ENCODE results near the gene VSIR.

- TF ChIP-seq, protein P1, sequence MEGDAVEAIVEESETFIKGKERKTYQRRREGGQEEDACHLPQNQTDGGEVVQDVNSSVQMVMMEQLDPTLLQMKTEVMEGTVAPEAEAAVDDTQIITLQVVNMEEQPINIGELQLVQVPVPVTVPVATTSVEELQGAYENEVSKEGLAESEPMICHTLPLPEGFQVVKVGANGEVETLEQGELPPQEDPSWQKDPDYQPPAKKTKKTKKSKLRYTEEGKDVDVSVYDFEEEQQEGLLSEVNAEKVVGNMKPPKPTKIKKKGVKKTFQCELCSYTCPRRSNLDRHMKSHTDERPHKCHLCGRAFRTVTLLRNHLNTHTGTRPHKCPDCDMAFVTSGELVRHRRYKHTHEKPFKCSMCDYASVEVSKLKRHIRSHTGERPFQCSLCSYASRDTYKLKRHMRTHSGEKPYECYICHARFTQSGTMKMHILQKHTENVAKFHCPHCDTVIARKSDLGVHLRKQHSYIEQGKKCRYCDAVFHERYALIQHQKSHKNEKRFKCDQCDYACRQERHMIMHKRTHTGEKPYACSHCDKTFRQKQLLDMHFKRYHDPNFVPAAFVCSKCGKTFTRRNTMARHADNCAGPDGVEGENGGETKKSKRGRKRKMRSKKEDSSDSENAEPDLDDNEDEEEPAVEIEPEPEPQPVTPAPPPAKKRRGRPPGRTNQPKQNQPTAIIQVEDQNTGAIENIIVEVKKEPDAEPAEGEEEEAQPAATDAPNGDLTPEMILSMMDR (IDR thresholded peaks at IDR 0.05; ENCODE audit: low read depth, low read length): no peak
- TF ChIP-seq EZH2phosphoT487 (IDR thresholded peaks at IDR 0.05; ENCODE audit: low read depth): no peak
These were observed 56.9 kb downstream of the VSIR start for GRCh38 chr10:71716426-71716825.
